Rectal smooth muscle tissue (tissue), 1 donor: ENCODE data around the gene FANCG.
A peak's percentile ranks its signal among the peaks of the same experiment; 100 is the strongest.

Source experiments
- H3K27ac ChIP-seq: one replicate; pipeline ENCODE4 v1.7.0; 2013; ENCODE audit warnings: low read depth, low read length, inconsistent platforms
- H3K27me3 ChIP-seq: one replicate; pipeline ENCODE4 v1.7.0; 2013; ENCODE audit warnings: low read length; ENCODE audit not compliant: control insufficient read depth, insufficient read depth
- H3K36me3 ChIP-seq: one replicate; pipeline ENCODE4 v1.7.0; 2013; ENCODE audit warnings: low read length; ENCODE audit not compliant: control insufficient read depth, insufficient read depth
- H3K4me1 ChIP-seq: one replicate; pipeline ENCODE4 v1.7.0; 2013; ENCODE audit warnings: low read length; ENCODE audit not compliant: control insufficient read depth, insufficient read depth
- H3K4me3 ChIP-seq: one replicate; pipeline ENCODE4 v1.7.0; 2013; ENCODE audit warnings: low read length
- H3K9ac ChIP-seq: one replicate; pipeline ENCODE4 v1.7.0; 2013; ENCODE audit warnings: low read length

Gene FANCG

GRCh38 chr9:35108946-35109575 is 29.3 kb upstream of the FANCG start:
- Histone ChIP-seq H3K27ac (no peak overlapping the region), H3K4me3 (no peak overlapping the region), H3K36me3 (peaks cover 24% of the 10 kb centered on the region), H3K9ac (no peak overlapping the region), H3K4me1 (peaks cover 18% of the 10 kb centered on the region), H3K27me3 (no peaks in the 10 kb centered on the region)

GRCh38 chr9:35108461-35108860 is 28.7 kb upstream of the FANCG start:
- H3K4me3 ChIP-seq: no peak overlapping the region
- H3K36me3 ChIP-seq: peaks cover 24% of the 10 kb centered on the region
- no peak overlapping the region for H3K9ac ChIP-seq
- no peaks in the 10 kb centered on the region for H3K27me3 ChIP-seq
- peaks cover 18% of the 10 kb centered on the region for H3K4me1 ChIP-seq
- no peak overlapping the region for H3K27ac ChIP-seq

GRCh38 chr9:35107297-35108290 is 27.9 kb upstream of the FANCG start:
- peaks cover 24% of the 10 kb centered on the region for H3K36me3 ChIP-seq

GRCh38 chr9:35106343-35106730 is 26.6 kb upstream of the FANCG start:
- peaks cover 21% of the 10 kb centered on the region for H3K4me1 ChIP-seq
- no peaks in the 10 kb centered on the region for H3K27me3 ChIP-seq
- H3K4me3 ChIP-seq: no peak overlapping the region
- H3K27ac ChIP-seq: no peak overlapping the region
- H3K36me3 ChIP-seq: peaks cover 24% of the 10 kb centered on the region
- H3K9ac ChIP-seq: no peak overlapping the region

More at GRCh38 chr9:35107297-35108290, 27.9 kb upstream of the FANCG start:
- H3K4me3 ChIP-seq: no peak overlapping the region
- H3K27ac ChIP-seq: no peak overlapping the region
- no peaks in the 10 kb centered on the region for H3K27me3 ChIP-seq
- H3K9ac ChIP-seq: no peak overlapping the region
- H3K4me1 ChIP-seq: peaks cover 20% of the 10 kb centered on the region

- no peak overlapping the region for H3K4me3 ChIP-seq
- no peaks in the 10 kb centered on the region for H3K27me3 ChIP-seq
- H3K4me1 ChIP-seq: peaks cover 18% of the 10 kb centered on the region
- H3K36me3 ChIP-seq: peaks cover 25% of the 10 kb centered on the region
- no peak overlapping the region for H3K9ac ChIP-seq
- no peak overlapping the region for H3K27ac ChIP-seq
Measured at GRCh38 chr9:35105571-35106342, 26.0 kb upstream of the FANCG start.

- Histone ChIP-seq H3K27ac (no peak overlapping the region), H3K4me1 (peaks cover 14% of the 10 kb centered on the region), H3K36me3 (peaks cover 31% of the 10 kb centered on the region), H3K27me3 (no peaks in the 10 kb centered on the region), H3K9ac (no peak overlapping the region), H3K4me3 (no peak overlapping the region)
Measured at GRCh38 chr9:35105126-35105525, 25.4 kb upstream of the FANCG start.

GRCh38 chr9:35104586-35104985 is 24.8 kb upstream of the FANCG start:
- no peaks in the 10 kb centered on the region for H3K27me3 ChIP-seq
- H3K9ac ChIP-seq: no peak overlapping the region
- peaks cover 36% of the 10 kb centered on the region for H3K36me3 ChIP-seq
- no peak overlapping the region for H3K27ac ChIP-seq
- peaks cover 11% of the 10 kb centered on the region for H3K4me1 ChIP-seq
- no peak overlapping the region for H3K4me3 ChIP-seq

- H3K4me3 ChIP-seq: peak overlapping the region; percentile 70
- H3K27ac ChIP-seq: peak overlapping the region; percentile 66
- no peak overlapping the region for H3K9ac ChIP-seq
- peaks cover 11% of the 10 kb centered on the region for H3K4me1 ChIP-seq
- H3K36me3 ChIP-seq: peaks cover 36% of the 10 kb centered on the region
- H3K27me3 ChIP-seq: no peaks in the 10 kb centered on the region
Measured at GRCh38 chr9:35103660-35104191, 24.0 kb upstream of the FANCG start.

- Histone ChIP-seq H3K4me3 (peak within 1 kb of the TSS; percentile 86), H3K4me1 (peaks cover 11% of the 10 kb centered on the region), H3K36me3 (peaks cover 30% of the 10 kb centered on the region), H3K27me3 (no peaks in the 10 kb centered on the region), H3K9ac (peak within 1 kb of the TSS; percentile 90), H3K27ac (peak within 1 kb of the TSS; percentile 85)
Measured at GRCh38 chr9:35102769-35103659, 23.3 kb upstream of the FANCG start, which contains the start of gene STOML2. STOML2 (minus strand) TSS chr9:35103131; CDS start chr9:35103094, 37 bp downstream.

- H3K4me1 ChIP-seq: peaks cover 11% of the 10 kb centered on the region
- H3K36me3 ChIP-seq: peaks cover 30% of the 10 kb centered on the region
- peak overlapping the region; percentile 90 for H3K9ac ChIP-seq
- peak overlapping the region; percentile 86 for H3K4me3 ChIP-seq
- H3K27ac ChIP-seq: peak overlapping the region; percentile 85
- H3K27me3 ChIP-seq: no peaks in the 10 kb centered on the region
Measured at GRCh38 chr9:35102465-35102768, 22.7 kb upstream of the FANCG start.

- Histone ChIP-seq H3K27ac (no peak overlapping the region), H3K27me3 (no peaks in the 10 kb centered on the region), H3K4me1 (peaks cover 9% of the 10 kb centered on the region), H3K36me3 (peaks cover 20% of the 10 kb centered on the region), H3K9ac (no peak overlapping the region), H3K4me3 (no peak overlapping the region)
Measured at GRCh38 chr9:35097573-35097972, 17.8 kb upstream of the FANCG start.
